ENCODE measurements around the gene CCDC28A. TPM values are rescaled to one million over a fixed set of nuclear protein-coding genes. Genes with fewer than 3 reads are reported as not detected.

Gene CCDC28A
- polyA plus RNA-seq, 1 donor = 19.2 TPM

DNA sequence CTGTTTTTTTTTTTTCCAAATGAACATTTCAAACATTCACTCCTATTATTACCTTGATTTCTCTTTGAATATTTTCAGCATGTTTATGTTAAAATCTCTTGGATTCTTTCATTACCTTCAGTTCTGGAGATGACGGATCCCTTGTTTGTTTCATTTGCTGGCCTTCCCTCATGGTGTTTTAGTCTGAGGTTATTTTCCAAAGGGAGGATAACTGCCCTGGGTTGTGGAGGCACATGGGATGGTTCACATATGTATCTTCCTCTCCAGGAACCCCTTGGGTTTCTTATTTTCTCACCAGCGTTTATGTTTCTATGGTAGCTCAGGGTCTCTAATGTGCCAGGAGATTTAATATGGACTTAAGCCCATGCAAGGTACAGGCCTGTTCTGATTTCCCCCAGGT, 58.6 kb downstream of the CCDC28A start:
- H3K27me3 ChIP-seq (ENCODE audit: control insufficient read depth, insufficient read depth, low read length) = no peaks in the 10 kb centered on the region
- WGBS (ENCODE audit: insufficient coverage, low lambda C conversion rate) = 80% methylated on average over 1 of the region's 2 CpGs
- no peak overlapping the region for H3K4me3 ChIP-seq (ENCODE audit: low read length)
- H3K9me3 ChIP-seq (ENCODE audit: control insufficient read depth, low read depth, low read length) = no peaks in the 10 kb centered on the region
- no peak overlapping the region for H3K27ac ChIP-seq (ENCODE audit: low read length)
- no peak for DNase-seq
- H3K4me1 ChIP-seq (ENCODE audit: control insufficient read depth, insufficient read depth, low read length) = no peaks in the 10 kb centered on the region
- no peaks in the 10 kb centered on the region for H3K36me3 ChIP-seq (ENCODE audit: control insufficient read depth, insufficient read depth, low read length)

DNA sequence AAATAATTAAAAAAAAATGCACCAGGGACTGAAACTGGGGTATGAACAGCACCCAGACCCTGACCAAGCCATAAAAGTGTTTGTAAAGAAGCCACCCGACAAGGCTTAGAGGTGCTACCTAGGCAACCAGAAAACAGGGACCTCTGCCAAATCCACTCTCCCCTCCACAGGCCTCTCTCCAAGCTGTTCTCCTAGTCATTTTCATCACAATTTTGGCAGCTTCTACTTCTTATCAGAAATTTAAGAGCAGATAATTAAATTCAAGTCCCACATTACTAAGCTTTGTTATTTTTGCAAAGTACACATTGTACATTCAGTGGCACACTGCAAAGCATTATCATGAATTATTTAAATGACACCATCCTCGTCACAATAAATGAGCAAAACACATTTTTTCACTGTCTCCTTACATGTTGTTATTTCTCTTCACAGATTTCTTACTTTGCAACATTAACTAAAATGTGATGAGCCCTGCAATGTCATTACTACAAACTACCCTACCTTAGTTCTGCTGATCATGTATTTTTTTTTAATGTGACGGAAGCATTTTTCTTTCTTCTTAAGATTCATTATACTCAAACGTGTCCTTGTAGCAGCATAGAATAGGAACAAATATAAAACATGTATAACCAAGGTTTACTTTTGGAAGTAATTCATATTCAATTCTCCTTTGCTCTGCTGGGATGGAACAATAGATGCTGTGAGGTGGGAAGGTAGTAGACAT, 60.4 kb downstream of the CCDC28A start:
- Histone ChIP-seq H3K27me3 (ENCODE audit: control insufficient read depth, insufficient read depth, low read length) (no peaks in the 10 kb centered on the region), H3K4me1 (ENCODE audit: control insufficient read depth, insufficient read depth, low read length) (no peaks in the 10 kb centered on the region), H3K9me3 (ENCODE audit: control insufficient read depth, low read depth, low read length) (no peaks in the 10 kb centered on the region), H3K27ac (ENCODE audit: low read length) (no peak overlapping the region), H3K4me3 (ENCODE audit: low read length) (no peak overlapping the region), H3K36me3 (ENCODE audit: control insufficient read depth, insufficient read depth, low read length) (no peaks in the 10 kb centered on the region)
- WGBS (ENCODE audit: insufficient coverage, low lambda C conversion rate) = 74% methylated on average over 3 of the region's 4 CpGs
- no peak for DNase-seq

DNA sequence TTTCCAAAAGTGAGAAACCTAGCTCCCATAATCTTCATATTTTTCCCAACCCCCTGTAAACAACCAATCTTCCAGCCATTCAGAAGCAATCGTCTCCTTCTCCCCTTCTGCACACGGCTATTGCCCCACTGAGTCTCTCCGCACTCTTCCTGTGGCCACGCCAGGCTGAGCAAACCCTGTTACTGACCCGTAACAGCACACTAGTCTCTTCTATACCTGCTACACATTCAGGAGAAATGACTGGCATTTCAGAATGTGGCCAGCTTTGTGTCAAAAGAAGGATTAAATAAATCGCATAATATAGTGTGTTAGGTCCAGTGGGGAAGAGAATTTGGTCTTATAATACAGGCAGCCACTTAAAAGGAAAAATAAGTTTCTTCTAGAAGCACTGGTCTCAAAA, 63.7 kb downstream of the CCDC28A start:
- Histone ChIP-seq H3K27ac (ENCODE audit: low read length) (no peak overlapping the region), H3K27me3 (ENCODE audit: control insufficient read depth, insufficient read depth, low read length) (no peaks in the 10 kb centered on the region), H3K4me1 (ENCODE audit: control insufficient read depth, insufficient read depth, low read length) (no peaks in the 10 kb centered on the region), H3K9me3 (ENCODE audit: control insufficient read depth, low read depth, low read length) (no peaks in the 10 kb centered on the region), H3K4me3 (ENCODE audit: low read length) (no peak overlapping the region), H3K36me3 (ENCODE audit: control insufficient read depth, insufficient read depth, low read length) (no peaks in the 10 kb centered on the region)
- DNase-seq = no peak
- no CpG with 5 or more reads among the region's 6 CpGs for WGBS (ENCODE audit: insufficient coverage, low lambda C conversion rate)

Other genes with a start within 250 kb of the CCDC28A start
- gene ECT2L, start 22.3 kb downstream of the CCDC28A start, polyA plus RNA-seq = 0.13 TPM
- gene REPS1, start 214.5 kb downstream of the CCDC28A start, polyA plus RNA-seq = 49.2 TPM